ENCODE measurements around the gene HDGF. TPM values are rescaled to one million over a fixed set of nuclear protein-coding genes. Genes with fewer than 3 reads are reported as not detected.

HDGF gene
- total RNA-seq, 1 donor from 2014 or later: 147 TPM

DNA sequence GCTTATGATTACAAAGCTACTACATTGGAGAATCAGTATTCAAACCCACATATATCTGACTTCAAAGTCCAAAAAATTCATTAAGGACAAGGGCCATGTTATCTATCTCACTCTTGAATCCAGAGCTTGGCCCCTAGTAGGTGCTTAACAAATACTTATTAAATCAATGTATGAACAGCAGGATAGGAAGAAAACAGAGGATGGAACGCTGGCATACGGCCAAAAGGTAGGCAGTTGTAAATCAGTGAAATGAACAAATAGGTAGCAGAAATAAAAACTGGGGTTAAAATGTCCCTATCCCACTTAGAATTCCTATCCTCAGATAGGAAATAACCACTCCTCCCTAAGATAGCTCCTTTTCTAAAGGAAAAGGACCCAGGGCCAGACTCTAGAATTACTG is 12.6 kb downstream of the HDGF start:
- no peak for DNase-seq
- no peak overlapping the region for H3K27ac Mint-ChIP-seq (ENCODE audit: unreplicated experiment)
- H3K4me3 Mint-ChIP-seq (ENCODE audit: unreplicated experiment): peak overlapping the region; percentile 9
- peaks cover 2% of the 10 kb centered on the region for H3K9me3 Mint-ChIP-seq (ENCODE audit: unreplicated experiment)
- H3K36me3 Mint-ChIP-seq (ENCODE audit: unreplicated experiment): no peaks in the 10 kb centered on the region
- TF ChIP-seq, protein P1, sequence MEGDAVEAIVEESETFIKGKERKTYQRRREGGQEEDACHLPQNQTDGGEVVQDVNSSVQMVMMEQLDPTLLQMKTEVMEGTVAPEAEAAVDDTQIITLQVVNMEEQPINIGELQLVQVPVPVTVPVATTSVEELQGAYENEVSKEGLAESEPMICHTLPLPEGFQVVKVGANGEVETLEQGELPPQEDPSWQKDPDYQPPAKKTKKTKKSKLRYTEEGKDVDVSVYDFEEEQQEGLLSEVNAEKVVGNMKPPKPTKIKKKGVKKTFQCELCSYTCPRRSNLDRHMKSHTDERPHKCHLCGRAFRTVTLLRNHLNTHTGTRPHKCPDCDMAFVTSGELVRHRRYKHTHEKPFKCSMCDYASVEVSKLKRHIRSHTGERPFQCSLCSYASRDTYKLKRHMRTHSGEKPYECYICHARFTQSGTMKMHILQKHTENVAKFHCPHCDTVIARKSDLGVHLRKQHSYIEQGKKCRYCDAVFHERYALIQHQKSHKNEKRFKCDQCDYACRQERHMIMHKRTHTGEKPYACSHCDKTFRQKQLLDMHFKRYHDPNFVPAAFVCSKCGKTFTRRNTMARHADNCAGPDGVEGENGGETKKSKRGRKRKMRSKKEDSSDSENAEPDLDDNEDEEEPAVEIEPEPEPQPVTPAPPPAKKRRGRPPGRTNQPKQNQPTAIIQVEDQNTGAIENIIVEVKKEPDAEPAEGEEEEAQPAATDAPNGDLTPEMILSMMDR (IDR thresholded peaks at IDR 0.05; ENCODE audit: partially characterized antibody, unreplicated experiment): no peak
- peaks cover 6% of the 10 kb centered on the region for H3K4me1 Mint-ChIP-seq (ENCODE audit: low read depth, unreplicated experiment)
- peaks cover 3% of the 10 kb centered on the region for H3K27me3 Mint-ChIP-seq (ENCODE audit: unreplicated experiment)

DNA sequence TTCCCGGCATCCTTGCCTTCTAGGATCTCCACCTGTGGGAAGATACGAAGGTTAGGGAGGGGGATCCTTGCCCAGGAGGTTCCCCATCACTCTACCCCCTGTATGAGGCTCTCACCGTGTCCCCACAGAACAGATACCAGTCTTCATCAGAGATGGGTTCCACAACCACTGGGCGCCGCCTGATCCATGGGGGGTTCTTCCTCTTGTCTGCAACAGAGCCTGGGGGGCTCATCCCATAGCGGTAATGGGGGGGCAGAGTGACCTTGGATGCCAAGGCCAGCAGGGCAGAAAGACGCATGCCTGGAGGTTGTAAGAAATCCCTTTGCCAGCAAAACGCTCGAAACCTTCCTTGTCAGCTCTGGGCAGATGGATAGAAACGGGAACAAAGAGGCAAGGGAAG is 13.1 kb downstream of the HDGF start:
- Mint-ChIP-seq H3K9me3 (ENCODE audit: unreplicated experiment) (peaks cover 2% of the 10 kb centered on the region), H3K27ac (ENCODE audit: unreplicated experiment) (no peak overlapping the region), H3K27me3 (ENCODE audit: unreplicated experiment) (peaks cover 3% of the 10 kb centered on the region), H3K4me3 (ENCODE audit: unreplicated experiment) (no peak overlapping the region), H3K4me1 (ENCODE audit: low read depth, unreplicated experiment) (peaks cover 6% of the 10 kb centered on the region), H3K36me3 (ENCODE audit: unreplicated experiment) (no peaks in the 10 kb centered on the region)
- no peak for DNase-seq
- TF ChIP-seq, protein P1 (IDR thresholded peaks at IDR 0.05; ENCODE audit: partially characterized antibody, unreplicated experiment): no peak

GRCh38 chr1:156733989-156734584 is 17.4 kb downstream of the HDGF start:
- peaks cover 6% of the 10 kb centered on the region for H3K4me1 Mint-ChIP-seq (ENCODE audit: low read depth, unreplicated experiment)
- no peak overlapping the region for H3K4me3 Mint-ChIP-seq (ENCODE audit: unreplicated experiment)
- no peak for DNase-seq
- peaks cover under 1% of the 10 kb centered on the region for H3K27me3 Mint-ChIP-seq (ENCODE audit: unreplicated experiment)
- peaks cover 5% of the 10 kb centered on the region for H3K9me3 Mint-ChIP-seq (ENCODE audit: unreplicated experiment)
- no peak overlapping the region for H3K27ac Mint-ChIP-seq (ENCODE audit: unreplicated experiment)
- TF ChIP-seq, protein P1 (IDR thresholded peaks at IDR 0.05; ENCODE audit: partially characterized antibody, unreplicated experiment): no peak
- no peaks in the 10 kb centered on the region for H3K36me3 Mint-ChIP-seq (ENCODE audit: unreplicated experiment)

GRCh38 chr1:156728599-156729462 is 22.6 kb downstream of the HDGF start, which contains the start of gene ISG20L2:
ISG20L2 (minus strand) TSS chr1:156728766; CDS start chr1:156727652, 1,114 bp downstream.
- H3K27ac Mint-ChIP-seq (ENCODE audit: unreplicated experiment): peak within 1 kb of the TSS; percentile 94
- peaks cover 10% of the 10 kb centered on the region for H3K9me3 Mint-ChIP-seq (ENCODE audit: unreplicated experiment)
- peaks cover 11% of the 10 kb centered on the region for H3K4me1 Mint-ChIP-seq (ENCODE audit: low read depth, unreplicated experiment)
- peak; percentile 93 for DNase-seq
- H3K27me3 Mint-ChIP-seq (ENCODE audit: unreplicated experiment): peaks cover 12% of the 10 kb centered on the region
- TF ChIP-seq, protein P1 (IDR thresholded peaks at IDR 0.05; ENCODE audit: partially characterized antibody, unreplicated experiment): no peak
- no peak within 1 kb of the TSS for H3K4me3 Mint-ChIP-seq (ENCODE audit: unreplicated experiment)
- H3K36me3 Mint-ChIP-seq (ENCODE audit: unreplicated experiment): no peaks in the 10 kb centered on the region

All from glutamatergic neuron (in vitro differentiated cells).